HK-2 (cell line): Measurements from ENCODE around the gene COL25A1.

Experiments
- DNase-seq: peaks from one replicate; pipeline ENCODE4 v3.0.0-alpha.2; 2018; ENCODE audit not compliant: unreplicated experiment

The COL25A1 gene

GRCh38 chr4:108867476-108867875 is 435.0 kb downstream of the COL25A1 start:
- DNase-seq, result no peak

GRCh38 chr4:108861334-108861733 is 441.1 kb downstream of the COL25A1 start:
- no peak for DNase-seq

- no peak for DNase-seq
These were observed 447.7 kb downstream of the COL25A1 start for GRCh38 chr4:108854786-108855185.

- no peak for DNase-seq
These were observed 449.8 kb downstream of the COL25A1 start for GRCh38 chr4:108852691-108853090.

- DNase-seq, result no peak
These were observed 451.1 kb downstream of the COL25A1 start for GRCh38 chr4:108851366-108851765.

- DNase-seq, result no peak
These were observed 452.2 kb downstream of the COL25A1 start for GRCh38 chr4:108850219-108850649.

GRCh38 chr4:108849611-108850168 is 452.8 kb downstream of the COL25A1 start:
- DNase-seq, result no peak

- DNase-seq, result no peak
These were observed 455.9 kb downstream of the COL25A1 start for GRCh38 chr4:108846568-108846967.

GRCh38 chr4:108840426-108840975 is 462.0 kb downstream of the COL25A1 start:
- DNase-seq, result no peak

GRCh38 chr4:108839333-108839732 is 463.1 kb downstream of the COL25A1 start:
- DNase-seq, result no peak

- DNase-seq, result no peak
These were observed 464.0 kb downstream of the COL25A1 start for GRCh38 chr4:108838451-108838850.

- DNase-seq, result no peak
These were observed 467.5 kb downstream of the COL25A1 start for GRCh38 chr4:108834835-108835384.

GRCh38 chr4:108834166-108834834 is 468.2 kb downstream of the COL25A1 start:
- no peak for DNase-seq

- no peak for DNase-seq
These were observed 469.4 kb downstream of the COL25A1 start for GRCh38 chr4:108833046-108833445.

- DNase-seq, result no peak
These were observed 470.6 kb downstream of the COL25A1 start for GRCh38 chr4:108831886-108832285.

- DNase-seq, result no peak
These were observed 471.2 kb downstream of the COL25A1 start for GRCh38 chr4:108831291-108831690.

GRCh38 chr4:108830509-108831244 is 471.8 kb downstream of the COL25A1 start:
- no peak for DNase-seq

- no peak for DNase-seq
These were observed 472.4 kb downstream of the COL25A1 start for GRCh38 chr4:108829966-108830492.

- no peak for DNase-seq
These were observed 473.8 kb downstream of the COL25A1 start for GRCh38 chr4:108828620-108829019.

- DNase-seq, result no peak
These were observed 476.7 kb downstream of the COL25A1 start for GRCh38 chr4:108825737-108826136.

GRCh38 chr4:108821351-108821930 is 481.0 kb downstream of the COL25A1 start:
- no peak for DNase-seq
